HG03108 (cell line): Measurements from ENCODE around the gene ARHGEF4.

Experiments used
- ATAC-seq: cut with Tn5 transposase; IDR thresholded peaks from one replicate; pipeline ENCODE4 v1.9.1; 2021; ENCODE audit warnings: moderate library complexity; ENCODE audit not compliant: unreplicated experiment

ARHGEF4 gene

GRCh38 chr2:131034122-131035051 is 197.7 kb downstream of the ARHGEF4 start:
- no peak for ATAC-seq

- no peak for ATAC-seq
Observed at GRCh38 chr2:131035112-131035825, 198.6 kb downstream of the ARHGEF4 start.

DNA sequence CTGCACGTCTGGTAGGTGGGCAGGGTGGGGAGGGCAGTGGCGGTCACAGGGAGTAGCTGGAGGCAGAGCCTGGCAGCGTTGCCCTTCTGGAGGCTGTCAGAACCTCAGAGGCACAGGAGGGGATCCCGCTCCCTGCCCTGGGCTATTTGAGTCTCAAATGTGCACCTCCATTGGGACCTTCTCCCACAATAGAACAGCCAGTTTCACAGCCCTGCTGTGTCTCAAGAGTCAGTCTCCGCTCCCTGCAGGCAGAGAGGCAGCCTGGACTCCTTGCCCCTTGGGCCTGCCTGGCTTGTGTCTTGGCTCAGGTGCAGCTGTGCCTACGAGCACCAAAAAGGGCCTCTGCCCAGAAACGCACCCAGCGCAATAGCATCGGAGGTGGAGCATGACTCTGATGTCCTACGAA is 199.1 kb downstream of the ARHGEF4 start:
- no peak for ATAC-seq

DNA sequence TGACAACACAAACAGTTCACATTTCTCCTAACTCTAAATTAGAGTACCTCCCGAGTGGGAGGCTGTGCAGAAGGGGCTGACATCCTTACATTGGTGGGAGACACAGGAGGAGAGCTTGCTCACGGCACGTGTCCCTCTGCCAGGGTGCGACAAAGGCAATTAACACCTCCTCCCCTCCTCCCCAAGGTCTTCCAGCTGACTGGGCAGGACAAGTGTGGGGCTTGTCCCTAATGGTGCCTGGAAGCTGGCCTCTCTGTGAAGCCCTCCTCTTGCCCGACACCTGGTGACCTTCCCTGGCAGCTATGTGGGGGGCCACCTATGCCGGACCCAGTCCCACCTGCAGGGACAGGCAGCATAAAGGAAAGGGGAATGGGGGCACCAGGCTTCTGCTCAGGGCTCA is 199.6 kb downstream of the ARHGEF4 start:
- ATAC-seq = no peak

- no peak for ATAC-seq
Observed at GRCh38 chr2:131036696-131037397, 200.1 kb downstream of the ARHGEF4 start.

DNA sequence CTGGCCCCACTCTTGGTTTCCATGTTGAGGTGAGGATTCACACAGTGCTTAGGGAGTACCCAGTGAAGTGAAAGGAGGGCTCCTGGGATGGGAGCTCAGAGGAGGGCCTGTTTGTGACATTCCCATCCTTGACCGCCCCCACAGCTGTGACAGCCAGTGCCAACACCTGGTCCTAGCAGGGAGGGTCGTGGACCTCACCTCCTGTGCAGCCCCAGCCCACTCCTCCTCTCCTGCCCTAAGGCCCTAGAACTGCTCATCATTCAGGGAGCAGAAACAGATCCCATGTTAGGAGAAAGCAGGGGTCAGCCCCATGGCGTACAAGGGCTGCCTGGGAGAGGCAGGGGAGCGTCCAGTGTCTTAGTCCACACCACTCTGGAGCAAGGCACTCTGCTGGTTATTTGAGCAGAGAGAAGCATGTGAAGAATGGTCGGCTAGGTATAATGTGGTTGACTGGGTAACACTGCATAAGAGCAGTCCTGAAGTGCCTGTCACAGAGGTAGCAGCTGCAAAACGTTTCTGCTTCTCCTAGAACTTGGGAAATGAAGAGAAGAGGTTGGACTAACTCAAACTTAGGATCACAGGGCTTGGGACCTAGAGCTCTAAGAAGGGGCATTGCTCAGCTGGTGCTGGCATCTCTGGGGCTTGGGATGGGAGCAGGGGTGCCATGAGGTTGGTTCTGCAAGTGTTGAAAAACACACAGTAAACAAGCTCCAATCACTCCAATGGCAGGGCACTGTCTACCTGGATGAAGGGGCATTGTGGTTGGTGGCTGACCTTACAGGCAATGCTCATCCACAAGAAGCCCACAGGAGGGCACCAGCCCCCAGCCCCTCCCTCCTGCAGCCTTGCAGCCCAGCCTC is 200.9 kb downstream of the ARHGEF4 start:
- ATAC-seq = no peak

DNA sequence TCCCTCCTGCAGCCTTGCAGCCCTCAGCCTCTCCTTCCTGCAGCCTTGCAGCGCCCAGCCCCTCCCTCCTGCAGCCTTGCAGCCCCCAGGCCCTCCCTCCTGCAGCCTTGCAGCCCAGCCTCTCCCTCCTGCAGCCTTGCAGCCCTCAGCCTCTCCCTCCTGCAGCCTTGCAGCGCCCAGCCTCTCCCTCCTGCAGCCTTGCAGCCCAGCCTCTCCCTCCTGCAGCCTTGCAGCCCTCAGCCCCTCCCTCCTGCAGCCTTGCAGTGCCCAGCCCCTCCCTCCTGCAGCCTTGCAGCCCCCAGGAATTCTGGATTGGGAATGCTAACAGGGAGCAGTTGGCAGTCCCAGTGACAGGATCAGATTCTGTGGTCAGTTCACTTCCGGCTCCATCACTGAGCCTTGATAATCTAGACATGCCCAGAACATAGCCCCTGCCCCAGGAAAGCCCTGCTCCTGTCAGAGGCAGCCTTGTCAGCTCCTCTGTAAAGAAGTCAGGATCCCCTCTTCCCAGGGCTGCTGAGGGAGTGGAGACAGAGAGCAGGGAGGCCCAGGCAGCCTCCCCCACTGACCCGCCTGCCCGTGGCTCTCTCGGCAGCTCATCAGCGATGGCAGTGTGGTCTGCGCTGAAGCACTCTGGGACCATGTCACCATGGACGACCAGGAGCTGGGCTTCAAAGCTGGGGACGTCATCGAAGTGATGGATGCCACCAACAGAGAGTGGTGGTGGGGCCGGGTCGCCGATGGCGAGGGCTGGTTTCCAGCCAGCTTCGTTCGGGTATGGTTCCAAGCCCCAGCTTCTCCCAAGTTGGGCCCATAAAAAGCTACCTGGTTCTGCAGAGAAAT is 201.8 kb downstream of the ARHGEF4 start:
- ATAC-seq = no peak

DNA sequence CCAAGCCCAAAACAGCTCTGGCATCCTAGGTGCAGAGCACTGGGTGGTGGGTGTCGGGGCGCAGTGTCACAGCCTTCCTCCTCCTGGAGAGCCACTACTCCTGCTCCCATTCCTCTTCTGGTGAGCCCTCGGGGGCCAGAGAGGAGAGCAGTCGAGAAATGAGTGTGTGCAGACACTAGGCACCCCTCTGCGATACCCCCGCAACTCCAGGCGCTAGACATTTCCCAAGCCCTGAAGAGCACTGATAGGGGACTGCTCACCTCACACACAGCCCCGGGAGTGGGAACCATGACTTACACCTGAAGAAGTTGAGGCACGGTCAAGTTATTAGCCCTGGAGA is 202.4 kb downstream of the ARHGEF4 start:
- no peak for ATAC-seq

GRCh38 chr2:131039535-131039907 is 202.8 kb downstream of the ARHGEF4 start:
- ATAC-seq = no peak

GRCh38 chr2:131039908-131040660 is 203.4 kb downstream of the ARHGEF4 start:
- no peak for ATAC-seq

- ATAC-seq = no peak
Observed at GRCh38 chr2:131040661-131041401, 204.1 kb downstream of the ARHGEF4 start.

GRCh38 chr2:131041402-131042147 is 204.9 kb downstream of the ARHGEF4 start:
- ATAC-seq = no peak

DNA sequence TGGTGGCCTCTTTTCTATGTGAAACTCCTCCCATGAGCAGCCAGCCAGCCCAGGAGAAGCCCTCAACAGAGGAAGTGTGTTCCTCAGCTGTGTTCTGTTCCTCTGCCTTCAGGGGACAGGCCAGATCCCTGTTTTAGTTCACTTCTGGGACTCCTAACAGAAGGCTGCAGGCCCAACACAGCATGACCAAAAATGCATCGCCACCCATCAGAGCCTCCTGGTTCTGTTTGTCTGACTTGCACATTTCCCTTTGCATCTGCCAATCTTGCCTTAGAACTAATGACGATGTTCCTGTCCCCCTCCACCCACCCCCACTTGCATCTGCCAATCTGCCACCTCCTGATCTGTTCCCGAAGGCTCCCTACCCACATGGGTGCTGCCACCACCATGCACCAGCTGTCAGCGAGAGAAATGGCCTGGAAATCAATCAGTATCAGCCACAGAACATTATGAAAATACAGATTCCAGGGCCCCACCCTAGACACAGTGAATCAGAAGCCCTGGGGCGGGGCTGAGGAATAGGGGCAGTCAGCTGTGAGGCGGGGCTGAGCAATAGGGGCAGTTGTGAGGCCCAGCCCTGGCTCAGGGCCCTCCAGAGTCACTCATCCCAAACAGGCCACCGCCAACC is 205.5 kb downstream of the ARHGEF4 start:
- ATAC-seq = no peak

DNA sequence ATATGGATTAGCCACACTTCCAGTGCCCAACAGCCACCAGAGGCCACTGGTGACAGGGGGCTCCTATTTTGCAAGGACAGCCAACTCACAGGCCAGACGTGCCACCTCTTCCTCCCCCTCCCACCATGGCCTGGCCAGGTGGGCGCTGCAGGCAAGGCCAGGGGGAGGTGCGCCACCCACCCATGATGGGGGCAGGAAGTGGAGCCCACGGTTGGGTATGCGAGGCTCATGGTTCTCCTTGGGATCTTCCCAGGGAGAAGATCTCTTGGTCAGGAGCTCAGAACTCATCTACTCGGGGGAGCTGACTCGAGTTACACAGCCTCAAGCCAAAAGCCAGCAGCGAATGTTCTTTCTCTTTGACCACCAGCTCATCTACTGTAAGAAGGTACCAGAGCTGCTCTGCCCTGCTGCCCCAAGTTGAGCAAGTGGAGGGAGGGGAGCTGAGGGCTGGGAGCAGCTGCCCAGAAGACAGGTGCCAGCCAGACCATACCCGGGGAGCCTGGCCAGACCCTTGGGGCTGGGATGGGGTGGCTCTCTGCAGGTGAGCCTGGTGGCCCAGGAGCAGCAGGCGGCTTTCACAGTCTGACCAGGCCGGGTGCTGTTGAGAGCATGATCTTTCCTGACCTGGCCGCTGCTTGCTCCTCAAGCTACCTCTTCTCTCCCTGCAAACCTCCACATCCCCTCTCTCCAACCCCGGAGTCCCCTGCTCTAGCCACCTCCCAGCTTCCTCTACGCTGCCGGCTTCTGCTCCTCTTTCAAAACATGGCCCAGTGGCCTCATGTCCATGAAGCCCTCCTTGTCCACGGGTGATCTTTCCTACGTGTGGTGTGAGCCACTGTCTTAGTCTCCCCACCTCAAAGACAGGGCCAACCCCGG is 206.7 kb downstream of the ARHGEF4 start:
- no peak for ATAC-seq

DNA sequence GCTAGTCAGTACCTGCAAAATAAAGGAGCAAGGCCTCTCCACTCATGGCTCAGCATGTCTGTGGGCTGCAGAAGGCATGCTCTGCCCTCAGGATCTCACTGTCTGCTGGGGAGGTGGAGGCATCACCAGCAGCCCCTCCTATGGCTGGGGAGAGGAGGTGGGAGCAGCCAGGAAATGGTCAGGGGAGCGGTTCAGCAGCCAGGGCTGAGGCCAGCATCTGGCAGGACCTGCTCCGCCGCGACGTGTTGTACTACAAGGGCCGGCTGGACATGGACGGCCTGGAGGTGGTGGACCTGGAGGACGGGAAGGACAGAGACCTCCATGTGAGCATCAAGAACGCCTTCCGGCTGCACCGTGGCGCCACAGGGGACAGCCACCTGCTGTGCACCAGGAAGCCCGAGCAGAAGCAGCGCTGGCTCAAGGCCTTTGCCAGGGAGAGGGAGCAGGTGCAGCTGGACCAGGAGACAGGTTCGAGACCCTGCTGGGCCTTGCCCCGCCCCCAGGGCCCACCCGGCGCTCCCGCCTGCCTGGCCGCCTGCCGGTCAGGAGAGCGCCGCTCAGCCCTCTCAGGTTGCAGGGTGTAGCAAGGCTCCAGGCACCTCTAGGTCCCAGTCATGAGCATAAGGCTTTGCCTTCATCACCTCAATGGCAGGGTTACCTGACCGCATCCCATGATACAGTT is 207.5 kb downstream of the ARHGEF4 start:
- ATAC-seq = no peak

- no peak for ATAC-seq
Observed at GRCh38 chr2:131044757-131045150, 208.0 kb downstream of the ARHGEF4 start.
